HCT116 (cell line): ENCODE data around the gene INTS1. TPM values are rescaled to one million over a fixed set of nuclear protein-coding genes. Genes with fewer than 3 reads are reported as not detected.

Source experiments
- ATAC-seq: fragments of 200-7000 bp; cut with Tn5 transposase; 2 replicates; pipeline ENCODE4 v1.9.1; 2020; ENCODE audit warnings: mild to moderate bottlenecking, moderate library complexity
- BruUV-seq: library from RNA; stranded (reverse); fragments of 400-500 nt; replicated peaks from 2 replicates; lab custom pipeline; 2021; lab: Mats Ljungman, UMichigan
- CTCF ChIA-PET: fragments of 300-600 bp; sonication (Branson Sonifier 250); formaldehyde crosslinking; loops from one replicate; lab custom pipeline; 2021; ENCODE audit warnings: antibody characterized with exemption; lab: Charles Lee
- POLR2A ChIA-PET: fragments of 300-600, 350-600 bp; sonication (Branson Sonifier 250); formaldehyde crosslinking; loops from one replicate; lab custom pipeline; 2021; ENCODE audit warnings: antibody characterized with exemption; lab: Charles Lee
- RAD21 ChIA-PET, 2 experiments: fragments of 300-600 bp; sonication (Branson Sonifier 250); formaldehyde crosslinking; loops; one replicate each; lab custom pipeline; 2023; ENCODE audit warnings: low total read pairs in 2 of 2; ENCODE audit not compliant: uncharacterized antibody in 2 of 2, unreplicated experiment in 2 of 2, low non-redundant PET in 1 of 2; lab: Charles Lee
- DNase-seq: peaks from one replicate; pipeline ENCODE4 v3.0.0-alpha.2; 2010; ENCODE audit warnings: low read depth, low spot score
- H2AFZ ChIP-seq: fragments of 200-600 bp; shearing (Covaris generic), sonication (generic); 2 replicates; pipeline ENCODE4 v1.6.1; 2017; ENCODE audit warnings: low read depth, mixed run types, mixed read lengths, antibody characterized with exemption, low read length; ENCODE audit not compliant: poor library complexity, severe bottlenecking
- H3K27ac ChIP-seq: 2 replicates; pipeline ENCODE4 v1.5.1; 2012; ENCODE audit warnings: low read depth, low read length
- H3K27me3 ChIP-seq: fragments of 200-600 bp; sonication (generic); 2 replicates; pipeline ENCODE4 v1.6.1; 2016; ENCODE audit warnings: mixed run types, low read length, mixed read lengths; ENCODE audit not compliant: insufficient read depth
- H3K36me3 ChIP-seq, 2 experiments: fragments of 200-500 bp in 1 of 2; fragments of 200-600 bp in 1 of 2; sonication (Bioruptor generic) in 1 of 2; sonication (generic) in 1 of 2; 2 replicates each; pipeline versions ENCODE4 v1.5.1 to v1.6.1; 2014 to 2016; ENCODE audit warnings: low read length in 2 of 2, inconsistent platforms in 1 of 2, mixed read lengths in 1 of 2, mixed run types in 1 of 2; ENCODE audit not compliant: insufficient read depth in 2 of 2, control insufficient read depth in 1 of 2
- H3K4me1 ChIP-seq, 2 experiments: fragments of 200-600 bp in 1 of 2; sonication (generic) in 1 of 2; 2 replicates each; pipeline versions ENCODE4 v1.5.1 to v1.6.1; 2012 to 2017; ENCODE audit warnings: low read length in 2 of 2, inconsistent platforms in 1 of 2, mild to moderate bottlenecking in 1 of 2, mixed read lengths in 1 of 2, mixed run types in 1 of 2, moderate library complexity in 1 of 2; ENCODE audit not compliant: insufficient read depth in 2 of 2, control insufficient read depth in 1 of 2
- H3K4me2 ChIP-seq: fragments of 200-600 bp; sonication (generic); 2 replicates; pipeline ENCODE4 v1.6.1; 2017; ENCODE audit warnings: mixed run types, low read length, mixed read lengths
- H3K4me3 ChIP-seq, 2 experiments: fragments of 200-600 bp in 1 of 2; sonication (generic) in 1 of 2; replicated peaks in 1 of 2; 2 replicates each; pipeline ENCODE4 v1.5.1; 2011 to 2016; ENCODE audit warnings: low read length in 2 of 2, control low read depth in 1 of 2, low read depth in 1 of 2, mild to moderate bottlenecking in 1 of 2, mixed read lengths in 1 of 2, mixed run types in 1 of 2
- H3K79me2 ChIP-seq: fragments of 200-600 bp; sonication (generic); 2 replicates; pipeline ENCODE4 v1.6.1; 2017; ENCODE audit warnings: mild to moderate bottlenecking, mixed run types, low read length, moderate library complexity, mixed read lengths; ENCODE audit not compliant: insufficient read depth
- H3K9ac ChIP-seq: fragments of 200-600 bp; sonication (generic); 2 replicates; pipeline ENCODE4 v1.6.1; 2016; ENCODE audit warnings: low read length, mixed read lengths
- H3K9me2 ChIP-seq: fragments of 200-600 bp; sonication (generic), shearing (Covaris generic); 2 replicates; pipeline ENCODE4 v1.6.1; 2017; ENCODE audit warnings: mixed run types, mild to moderate bottlenecking, moderate library complexity; ENCODE audit not compliant: insufficient read depth
- H3K9me3 ChIP-seq, 2 experiments: fragments of 200-500 bp in 1 of 2; fragments of 200-600 bp in 1 of 2; sonication (Bioruptor generic) in 1 of 2; sonication (generic) in 1 of 2; 2 replicates each; pipeline ENCODE4 v1.6.1; 2014 to 2017; ENCODE audit warnings: low read length in 2 of 2, mixed read lengths in 2 of 2, inconsistent platforms in 1 of 2, low read depth in 1 of 2, mild to moderate bottlenecking in 1 of 2, mixed run types in 1 of 2, moderate library complexity in 1 of 2; ENCODE audit not compliant: control insufficient read depth in 1 of 2, insufficient read depth in 1 of 2
- H4K20me1 ChIP-seq: fragments of 200-600 bp; sonication (generic), shearing (Covaris generic); 2 replicates; pipeline ENCODE4 v1.6.1; 2017; ENCODE audit warnings: mixed run types, mild to moderate bottlenecking, moderate library complexity; ENCODE audit not compliant: insufficient read depth
- CEBPB ChIP-seq: IDR thresholded peaks from 2 replicates; pipeline ENCODE4 v1.6.1; 2012; ENCODE audit warnings: low read depth
- ELF1 ChIP-seq: IDR thresholded peaks from 2 replicates; pipeline ENCODE4 v1.6.1; 2012; ENCODE audit warnings: low read depth, borderline replicate concordance
- EZH2 ChIP-seq: fragments of 200-600 bp; sonication (generic); IDR thresholded peaks from 2 replicates; pipeline ENCODE4 v1.6.1; 2017; ENCODE audit warnings: antibody characterized with exemption, mixed run types
- EZH2phosphoT487 ChIP-seq: fragments of 200-600 bp; IDR thresholded peaks from 2 replicates; pipeline ENCODE4 v1.6.1; 2018; ENCODE audit warnings: antibody characterized with exemption, borderline replicate concordance
- POLR2AphosphoS5 ChIP-seq: IDR thresholded peaks from 2 replicates; pipeline ENCODE4 v1.6.1; 2011; ENCODE audit warnings: mild to moderate bottlenecking, low read depth, low read length, moderate library complexity
- TCF7L2 ChIP-seq: IDR thresholded peaks from 2 replicates; pipeline ENCODE4 v1.7.0; 2011; ENCODE audit warnings: borderline replicate concordance, inconsistent platforms; ENCODE audit not compliant: insufficient read depth, insufficient read length; ENCODE audit errors: extremely low read depth
- intact Hi-C: fragments of 100-400 bp; cut with micrococcal nuclease; formaldehyde crosslinking; loops from 2 replicates; pipeline ENCODE4 v1.10.0; 2022
- total RNA-seq: library from RNA; stranded (reverse); gene quantifications from one replicate; pipeline ENCODE4 v1.2.1, GENCODE V29; 2021; ENCODE audit not compliant: unreplicated experiment
- TF ChIP-seq, protein P1 (sequence below), 3 experiments: fragments of 200-600 bp in 1 of 3; sonication (generic) in 1 of 3; IDR thresholded peaks in 2 of 3; conservative IDR thresholded peaks in 1 of 3; 2 replicates each; pipeline ENCODE4 v1.5.1; 2012 to 2017; ENCODE audit warnings: low read depth in 2 of 3, low read length in 2 of 3, antibody characterized with exemption in 1 of 3, borderline replicate concordance in 1 of 3, control low read depth in 1 of 3, mild to moderate bottlenecking in 1 of 3, mixed read lengths in 1 of 3, mixed run types in 1 of 3, moderate library complexity in 1 of 3; ENCODE audit not compliant: insufficient read depth in 1 of 3
- TF ChIP-seq, protein P2 (sequence below): IDR thresholded peaks from 2 replicates; pipeline ENCODE4 v1.6.1; 2012

Gene INTS1
- total RNA-seq, 1 experiment from 2014 or later: 167 TPM

DNA sequence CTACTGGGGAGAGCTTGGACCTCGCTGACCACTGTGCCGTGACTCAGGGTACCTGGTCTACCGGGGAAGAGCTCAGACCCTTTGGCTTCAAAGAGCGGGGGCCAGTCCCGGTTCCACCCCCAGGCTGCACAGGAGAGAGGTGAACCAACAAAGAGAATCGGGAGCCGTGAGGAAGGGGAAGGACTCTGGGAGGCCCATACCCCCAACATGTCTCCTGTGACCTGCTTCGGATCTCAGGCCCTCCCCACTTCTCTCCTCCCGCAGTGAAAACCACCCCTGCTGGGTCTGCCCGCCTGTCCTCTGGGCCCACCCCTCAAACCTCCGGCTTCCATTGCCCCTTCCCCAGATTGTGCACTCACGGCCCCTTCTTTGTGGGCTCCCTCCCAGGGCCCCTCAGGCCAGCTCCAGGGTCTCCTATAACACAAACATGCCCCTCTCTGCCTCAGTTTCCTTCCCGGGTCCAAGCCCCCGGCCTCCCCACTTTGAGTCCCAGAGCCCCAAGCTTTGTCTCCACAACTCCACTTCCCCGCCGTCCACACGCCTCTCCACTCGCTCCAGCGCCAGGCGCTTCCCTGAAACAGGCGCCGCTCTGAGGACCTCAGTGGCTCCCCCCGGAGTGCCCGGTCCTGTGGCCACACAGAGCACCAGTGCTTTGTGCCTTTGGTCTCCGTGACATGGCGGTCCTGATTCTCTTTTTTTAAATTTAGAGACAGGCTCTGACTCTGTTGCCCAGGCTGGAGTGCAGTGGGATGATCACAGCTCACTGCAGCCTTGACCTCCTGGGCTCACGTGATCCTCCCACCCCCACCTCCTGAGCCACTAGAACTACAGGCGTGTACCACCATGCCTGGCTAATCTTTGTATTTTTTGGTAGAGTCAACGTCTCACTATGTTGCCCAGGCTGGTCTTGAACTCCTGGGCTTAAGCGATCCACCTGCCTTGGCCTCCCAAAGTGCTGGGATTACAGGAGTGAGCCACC lies 7.5 kb upstream of the INTS1 start:
- ChIA-PET CTCF (no interaction called here), POLR2A (no interaction called here), RAD21 (no interaction called here)
- DNase-seq (no peak), ATAC-seq (no peak)
- Histone ChIP-seq H2AFZ (no peak overlapping the region), H3K4me3 (no peak overlapping the region), H3K36me3 (no peaks in the 10 kb centered on the region), H3K9me3 (no peaks in the 10 kb centered on the region), H3K27me3 (no peaks in the 10 kb centered on the region), H3K79me2 (no peaks in the 10 kb centered on the region), H3K9ac (no peak overlapping the region), H3K4me2 (no peak overlapping the region), H3K4me1 (peaks cover 30 to 56% of the 10 kb centered on the region in 2 experiments), H4K20me1 (no peaks in the 10 kb centered on the region), H3K9me2 (no peaks in the 10 kb centered on the region), H3K27ac (no peak overlapping the region)
- intact Hi-C loops: no loop called here
- no TSS peak for BruUV-seq
- TF ChIP-seq EZH2 (no peak), ELF1 (no peak), CEBPB (no peak), EZH2phosphoT487 (no peak), POLR2AphosphoS5 (no peak), TCF7L2 (no peak)
- TF ChIP-seq, protein P1, sequence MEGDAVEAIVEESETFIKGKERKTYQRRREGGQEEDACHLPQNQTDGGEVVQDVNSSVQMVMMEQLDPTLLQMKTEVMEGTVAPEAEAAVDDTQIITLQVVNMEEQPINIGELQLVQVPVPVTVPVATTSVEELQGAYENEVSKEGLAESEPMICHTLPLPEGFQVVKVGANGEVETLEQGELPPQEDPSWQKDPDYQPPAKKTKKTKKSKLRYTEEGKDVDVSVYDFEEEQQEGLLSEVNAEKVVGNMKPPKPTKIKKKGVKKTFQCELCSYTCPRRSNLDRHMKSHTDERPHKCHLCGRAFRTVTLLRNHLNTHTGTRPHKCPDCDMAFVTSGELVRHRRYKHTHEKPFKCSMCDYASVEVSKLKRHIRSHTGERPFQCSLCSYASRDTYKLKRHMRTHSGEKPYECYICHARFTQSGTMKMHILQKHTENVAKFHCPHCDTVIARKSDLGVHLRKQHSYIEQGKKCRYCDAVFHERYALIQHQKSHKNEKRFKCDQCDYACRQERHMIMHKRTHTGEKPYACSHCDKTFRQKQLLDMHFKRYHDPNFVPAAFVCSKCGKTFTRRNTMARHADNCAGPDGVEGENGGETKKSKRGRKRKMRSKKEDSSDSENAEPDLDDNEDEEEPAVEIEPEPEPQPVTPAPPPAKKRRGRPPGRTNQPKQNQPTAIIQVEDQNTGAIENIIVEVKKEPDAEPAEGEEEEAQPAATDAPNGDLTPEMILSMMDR (IDR thresholded peaks at IDR 0.05 in 2 of 3, conservative IDR thresholded peaks at IDR 0.05 in 1 of 3; ENCODE audit: borderline replicate concordance in 1 of 3, insufficient read depth in 1 of 3, low read depth in 2 of 3, low read length in 2 of 3): no peak
- TF ChIP-seq, protein P2, sequence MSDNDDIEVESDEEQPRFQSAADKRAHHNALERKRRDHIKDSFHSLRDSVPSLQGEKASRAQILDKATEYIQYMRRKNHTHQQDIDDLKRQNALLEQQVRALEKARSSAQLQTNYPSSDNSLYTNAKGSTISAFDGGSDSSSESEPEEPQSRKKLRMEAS: no peak
